B cell (primary cell): ENCODE results near the gene STAT1.

Experiments used
- CTCF ChIP-seq: fragments of 200-600 bp; IDR thresholded peaks from one replicate; pipeline ENCODE4 v1.8.0; 2022; ENCODE audit warnings: antibody characterized with exemption, mild to moderate bottlenecking
- EZH2 ChIP-seq: IDR thresholded peaks from 2 replicates; pipeline ENCODE4 v1.6.1; 2012; ENCODE audit warnings: borderline replicate concordance, low read depth, mild to moderate bottlenecking, moderate library complexity, low read length; ENCODE audit not compliant: insufficient read depth, poor library complexity, severe bottlenecking

- TF ChIP-seq CTCF, result no peak
- TF ChIP-seq EZH2, result no peak
These were observed 32.2 kb downstream of the STAT1 start for GRCh38 chr2:190981733-190982132.
